ENCODE data around the gene KRTAP12-2.

The KRTAP12-2 gene

GRCh38 chr21:44617071-44617501 is 49.6 kb downstream of the KRTAP12-2 start:
- TF ChIP-seq, protein P1, sequence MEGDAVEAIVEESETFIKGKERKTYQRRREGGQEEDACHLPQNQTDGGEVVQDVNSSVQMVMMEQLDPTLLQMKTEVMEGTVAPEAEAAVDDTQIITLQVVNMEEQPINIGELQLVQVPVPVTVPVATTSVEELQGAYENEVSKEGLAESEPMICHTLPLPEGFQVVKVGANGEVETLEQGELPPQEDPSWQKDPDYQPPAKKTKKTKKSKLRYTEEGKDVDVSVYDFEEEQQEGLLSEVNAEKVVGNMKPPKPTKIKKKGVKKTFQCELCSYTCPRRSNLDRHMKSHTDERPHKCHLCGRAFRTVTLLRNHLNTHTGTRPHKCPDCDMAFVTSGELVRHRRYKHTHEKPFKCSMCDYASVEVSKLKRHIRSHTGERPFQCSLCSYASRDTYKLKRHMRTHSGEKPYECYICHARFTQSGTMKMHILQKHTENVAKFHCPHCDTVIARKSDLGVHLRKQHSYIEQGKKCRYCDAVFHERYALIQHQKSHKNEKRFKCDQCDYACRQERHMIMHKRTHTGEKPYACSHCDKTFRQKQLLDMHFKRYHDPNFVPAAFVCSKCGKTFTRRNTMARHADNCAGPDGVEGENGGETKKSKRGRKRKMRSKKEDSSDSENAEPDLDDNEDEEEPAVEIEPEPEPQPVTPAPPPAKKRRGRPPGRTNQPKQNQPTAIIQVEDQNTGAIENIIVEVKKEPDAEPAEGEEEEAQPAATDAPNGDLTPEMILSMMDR (IDR thresholded peaks at IDR 0.05; ENCODE audit: insufficient read depth, low read depth, low read length, missing control alignments) = no peak

GRCh38 chr21:44616591-44616926 is 50.2 kb downstream of the KRTAP12-2 start:
- DNase-seq (ENCODE audit: low read depth) = no peak
- H3K4me3 ChIP-seq (ENCODE audit: low read depth, low read length) = no peak overlapping the region
- TF ChIP-seq, protein P1 (IDR thresholded peaks at IDR 0.05; ENCODE audit: insufficient read depth, low read depth, low read length, missing control alignments) = no peak

More at GRCh38 chr21:44617071-44617501, 49.6 kb downstream of the KRTAP12-2 start:
- no peak overlapping the region for H3K4me3 ChIP-seq (ENCODE audit: low read depth, low read length)
- DNase-seq (ENCODE audit: low read depth) = no peak
